T-cell (primary cell): ENCODE measurements around the gene GPR63. TPM values are rescaled to one million over a fixed set of nuclear protein-coding genes. Genes with fewer than 3 reads are reported as not detected.
A peak's percentile ranks its signal among the peaks of the same experiment; 100 is the strongest.

Experiments
- ATAC-seq, 4 experiments: fragments of 200-7000 bp in 3 of 4; fragments of 150-1000 bp in 1 of 4; cut with Tn5 transposase; replicated peaks in 1 of 4; 1 replicate in 3 of 4; 2 replicates in 1 of 4; pipeline ENCODE4 v1.10.0; 2021; ENCODE audit warnings: moderate library complexity in 3 of 4, mild to moderate bottlenecking in 2 of 4, moderate number of reproducible peaks in 1 of 4
- CTCF ChIA-PET, 2 donors: fragments of 300-600 bp; sonication (Branson Sonifier 250); formaldehyde crosslinking; loops; one replicate each; lab custom pipeline; 2022; ENCODE audit warnings: antibody characterized with exemption in 2 of 2; lab: Charles Lee
- POLR2A ChIA-PET, 2 donors: fragments of 300-600 bp; sonication (Branson Sonifier 250); formaldehyde crosslinking; loops; one replicate each; lab custom pipeline; 2022; ENCODE audit warnings: antibody characterized with exemption in 2 of 2; lab: Charles Lee
- DNase-seq, 35 experiments: peaks; one replicate each; pipeline versions ENCODE4 v3.0.0 to v3.0.0-alpha.2; 2013 to 2023
- H3K27ac ChIP-seq: one replicate; pipeline ENCODE4 v1.5.1; 2013; ENCODE audit warnings: low read length
- H3K27me3 ChIP-seq, 2 experiments: replicated peaks in 1 of 2; 1 replicate in 1 of 2; 2 replicates in 1 of 2; pipeline versions ENCODE4 v1.6.1 to v1.7.0; 2013; ENCODE audit warnings: low read length in 1 of 2, mixed read lengths in 1 of 2; ENCODE audit not compliant: control insufficient read depth in 2 of 2, insufficient read depth in 2 of 2; ENCODE audit errors: extremely low read depth in 1 of 2
- H3K36me3 ChIP-seq, 2 donors: 1 replicate in 1 of 2; 2 replicates in 1 of 2; pipeline versions ENCODE4 v1.6.1 to v1.7.0; 2013; ENCODE audit warnings: low read length in 1 of 2; ENCODE audit not compliant: control insufficient read depth in 2 of 2, insufficient read depth in 1 of 2; ENCODE audit errors: extremely low read depth in 1 of 2
- H3K4me1 ChIP-seq, 2 experiments: 1 replicate in 1 of 2; 2 replicates in 1 of 2; pipeline versions ENCODE4 v1.6.1 to v1.7.0; 2013; ENCODE audit warnings: low read length in 2 of 2, mixed read lengths in 1 of 2; ENCODE audit not compliant: insufficient read depth in 2 of 2, control insufficient read depth in 1 of 2; ENCODE audit errors: extremely low read depth in 1 of 2
- H3K4me3 ChIP-seq, 2 donors: 1 replicate in 1 of 2; 2 replicates in 1 of 2; pipeline versions ENCODE4 v1.5.1 to v1.7.0; 2013; ENCODE audit warnings: mild to moderate bottlenecking in 2 of 2, low read length in 1 of 2, moderate library complexity in 1 of 2; ENCODE audit not compliant: control insufficient read depth in 1 of 2; ENCODE audit errors: extremely low read depth in 1 of 2
- H3K9me3 ChIP-seq: 2 replicates; pipeline ENCODE4 v1.7.0; 2013
- H3K27ac Mint-ChIP-seq, 2 donors: one replicate each; pipeline ENCODE4 v1.8.0; 2020 to 2021; ENCODE audit warnings: mild to moderate bottlenecking in 2 of 2, mixed read lengths in 2 of 2
- H3K27me3 Mint-ChIP-seq, 2 donors: one replicate each; pipeline ENCODE4 v1.8.0; 2021 to 2022; ENCODE audit warnings: mixed read lengths in 2 of 2
- H3K36me3 Mint-ChIP-seq: one replicate; pipeline ENCODE4 v1.8.0; 2021; ENCODE audit warnings: mixed read lengths
- H3K4me1 Mint-ChIP-seq, 3 donors: one replicate each; pipeline ENCODE4 v1.8.0; 2020 to 2022; ENCODE audit warnings: mixed read lengths in 3 of 3, mild to moderate bottlenecking in 1 of 3
- H3K4me3 Mint-ChIP-seq, 3 donors: one replicate each; pipeline ENCODE4 v1.8.0; 2020 to 2022; ENCODE audit warnings: mild to moderate bottlenecking in 3 of 3, mixed read lengths in 3 of 3, moderate library complexity in 3 of 3
- H3K9me3 Mint-ChIP-seq, 3 donors: one replicate each; pipeline ENCODE4 v1.8.0; 2020 to 2022; ENCODE audit warnings: mixed read lengths in 3 of 3
- WGBS: methylation state at CpG from one replicate; pipeline ENCODE4 v1.1.5; 2013; ENCODE audit warnings: missing lambda C conversion rate; ENCODE audit not compliant: insufficient coverage; 5-methylcytosine and 5-hydroxymethylcytosine counted together
- total RNA-seq, 35 experiments: library from RNA in 6 of 35; stranded (reverse) in 6 of 35; fragments of 120-200 nt in 1 of 35; gene quantifications; one replicate each; pipeline versions ENCODE4 v1.2.1 to v1.2.4 and lab custom pipeline; 2013 to 2026

GPR63 gene
- total RNA-seq, 5 donors from 2014 or later (not counting 1 experiment from before 2014, with no cell fraction given), result 0.25 to 0.92 (median 0.67) TPM

DNA sequence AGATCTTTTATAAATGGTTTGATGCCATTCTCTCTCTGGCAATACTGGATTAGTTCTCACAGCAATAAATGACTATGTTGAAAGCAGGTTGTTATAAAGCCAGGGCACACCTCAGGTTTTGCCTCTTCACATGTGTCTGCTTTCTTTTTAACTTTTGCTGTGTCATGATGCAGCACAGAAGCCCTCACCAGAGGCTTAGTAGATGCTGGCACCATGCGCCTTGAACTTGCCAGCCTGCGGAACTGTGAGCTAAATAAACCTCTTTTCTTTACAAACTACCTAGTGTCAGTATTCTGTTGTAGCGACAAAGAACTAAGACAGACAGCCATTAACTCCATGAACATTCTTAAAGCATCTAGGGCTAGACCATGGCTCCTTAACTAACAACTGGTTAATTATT, 15.3 kb upstream of the GPR63 start:
- H3K27ac Mint-ChIP-seq, result no peak overlapping the region
- DNase-seq (no peak), ATAC-seq (no peak)
- H3K36me3 ChIP-seq, result no peaks in the 10 kb centered on the region
- no peak overlapping the region for H3K27ac ChIP-seq
- no peaks in the 10 kb centered on the region for H3K4me1 ChIP-seq
- peaks cover 0 to under 1% (median under 1%) of the 10 kb centered on the region in 3 donors for H3K9me3 Mint-ChIP-seq
- 100% methylated on average over 2 of the region's 3 CpGs for WGBS
- CTCF ChIA-PET, result no interaction called here
- no peaks in the 10 kb centered on the region for H3K36me3 Mint-ChIP-seq
- no peak overlapping the region for H3K4me3 Mint-ChIP-seq
- H3K9me3 ChIP-seq, result no peaks in the 10 kb centered on the region
- no peaks in the 10 kb centered on the region for H3K27me3 ChIP-seq
- POLR2A ChIA-PET, result no interaction called here
- no peaks in the 10 kb centered on the region for H3K4me1 Mint-ChIP-seq
- peaks cover 6% of the 10 kb centered on the region in 2 donors for H3K27me3 Mint-ChIP-seq
- H3K4me3 ChIP-seq, result no peak overlapping the region

DNA sequence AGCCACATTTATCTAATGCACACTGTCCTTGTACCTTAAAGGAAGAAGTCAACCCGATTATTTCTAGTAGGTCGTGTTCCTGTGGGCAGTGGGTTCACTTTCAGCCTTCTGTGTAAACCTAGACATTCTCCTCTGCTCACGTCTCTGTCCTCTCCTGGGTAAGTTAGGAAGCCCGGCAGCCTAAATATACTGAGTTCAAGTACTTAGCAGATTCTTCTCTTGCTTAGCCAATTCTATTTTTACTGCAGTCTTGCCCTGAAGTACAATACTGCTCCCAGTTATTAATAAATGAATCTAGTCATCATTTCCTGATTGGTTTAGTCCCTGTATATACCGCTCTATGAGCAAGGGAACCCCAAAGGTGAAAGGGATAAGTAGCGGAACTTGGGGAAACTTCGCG, 14.6 kb upstream of the GPR63 start:
- H3K4me3 ChIP-seq, result no peak overlapping the region
- Mint-ChIP-seq H3K36me3 (no peaks in the 10 kb centered on the region), H3K27ac (no peak overlapping the region), H3K4me1 (no peaks in the 10 kb centered on the region), H3K9me3 (peaks cover 4 to 8% (median 7%) of the 10 kb centered on the region in 3 donors), H3K27me3 (peaks cover 3 to 5% of the 10 kb centered on the region in 2 donors), H3K4me3 (no peak overlapping the region)
- H3K9me3 ChIP-seq, result no peaks in the 10 kb centered on the region
- H3K36me3 ChIP-seq, result no peaks in the 10 kb centered on the region
- no peak for DNase-seq
- H3K4me1 ChIP-seq, result no peaks in the 10 kb centered on the region
- no peak for ATAC-seq
- CTCF ChIA-PET, result no interaction called here
- 92% methylated on average over 4 of the region's 8 CpGs for WGBS
- POLR2A ChIA-PET, result no interaction called here
- H3K27ac ChIP-seq, result no peak overlapping the region
- H3K27me3 ChIP-seq, result no peaks in the 10 kb centered on the region

DNA sequence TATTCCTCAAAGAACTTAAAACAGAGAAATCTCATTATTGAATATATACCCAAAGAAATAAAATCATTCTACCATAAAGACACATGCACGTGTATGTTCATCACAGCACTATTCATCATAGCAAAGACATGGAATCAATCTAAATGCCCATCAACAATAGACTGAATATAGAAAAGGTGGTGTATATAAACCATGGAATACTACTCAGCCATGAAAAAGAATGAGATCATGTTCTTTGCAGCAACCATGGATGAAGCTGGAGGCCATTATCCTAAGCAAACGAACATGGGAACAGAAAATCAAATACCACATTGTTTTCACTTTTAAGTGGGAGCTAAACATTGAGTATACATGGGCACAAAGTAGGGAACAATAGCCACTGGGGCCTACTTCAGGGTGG, 12.3 kb upstream of the GPR63 start:
- Mint-ChIP-seq H3K4me3 (no peak overlapping the region), H3K9me3 (peaks cover 8 to 21% (median 21%) of the 10 kb centered on the region in 3 donors), H3K4me1 (no peaks in the 10 kb centered on the region), H3K36me3 (peaks cover 3% of the 10 kb centered on the region), H3K27me3 (peaks cover 8 to 14% of the 10 kb centered on the region in 2 donors), H3K27ac (no peak overlapping the region)
- no peaks in the 10 kb centered on the region for H3K36me3 ChIP-seq
- H3K4me3 ChIP-seq, result no peak overlapping the region
- no peak overlapping the region for H3K27ac ChIP-seq
- no CpG with 5 or more reads among the region's 2 CpGs for WGBS
- ChIA-PET CTCF (interaction anchor here in 1 of 2 donors (0.5 to 0.7 kb wide), 2 partner anchors 14 to 21 kb away, joined by 3 to 6 read pairs; no protein-coding TSS in a partner anchor), POLR2A (interaction anchor here (0.6 kb wide), 4 partner anchors 55 to 525 kb away, joined by 3 read pairs; no protein-coding TSS in a partner anchor)
- H3K9me3 ChIP-seq, result no peaks in the 10 kb centered on the region
- H3K27me3 ChIP-seq, result no peaks in the 10 kb centered on the region
- no peak for DNase-seq
- no peak for ATAC-seq
- no peaks in the 10 kb centered on the region for H3K4me1 ChIP-seq

DNA sequence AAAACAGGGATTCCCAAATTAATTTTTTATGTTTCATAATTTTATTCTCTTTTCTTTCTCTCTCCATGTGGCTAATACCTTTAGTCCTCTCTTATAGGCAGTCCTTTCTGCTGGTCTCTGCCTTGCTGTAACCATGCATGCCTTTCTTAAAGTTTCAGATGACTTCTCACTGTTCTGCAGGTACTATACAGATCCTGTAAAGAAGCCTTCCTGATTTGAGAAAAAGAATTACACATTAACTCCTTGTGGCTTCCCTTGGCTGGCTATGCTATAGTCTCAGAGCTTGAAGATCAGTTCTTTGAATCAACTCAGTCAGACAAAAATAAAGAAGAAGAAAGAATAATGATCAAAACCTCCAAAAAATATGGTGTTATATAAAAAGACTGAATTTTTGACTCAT, 7.3 kb upstream of the GPR63 start:
- POLR2A ChIA-PET, result no interaction called here
- Histone ChIP-seq H3K27me3 (peaks cover 0 to 4% of the 10 kb centered on the region in 2 experiments), H3K9me3 (no peaks in the 10 kb centered on the region), H3K4me3 (no peak overlapping the region), H3K4me1 (no peaks in the 10 kb centered on the region), H3K27ac (no peak overlapping the region), H3K36me3 (no peaks in the 10 kb centered on the region)
- H3K9me3 Mint-ChIP-seq, result peaks cover 11 to 25% (median 24%) of the 10 kb centered on the region in 3 donors
- no peak overlapping the region for H3K27ac Mint-ChIP-seq
- CTCF ChIA-PET, result no interaction called here
- H3K4me1 Mint-ChIP-seq, result no peaks in the 10 kb centered on the region
- H3K4me3 Mint-ChIP-seq, result no peak overlapping the region
- no peak for ATAC-seq
- DNase-seq, result no peak
- H3K36me3 Mint-ChIP-seq, result peaks cover 4% of the 10 kb centered on the region
- peaks cover 17 to 24% of the 10 kb centered on the region in 2 donors for H3K27me3 Mint-ChIP-seq

DNA sequence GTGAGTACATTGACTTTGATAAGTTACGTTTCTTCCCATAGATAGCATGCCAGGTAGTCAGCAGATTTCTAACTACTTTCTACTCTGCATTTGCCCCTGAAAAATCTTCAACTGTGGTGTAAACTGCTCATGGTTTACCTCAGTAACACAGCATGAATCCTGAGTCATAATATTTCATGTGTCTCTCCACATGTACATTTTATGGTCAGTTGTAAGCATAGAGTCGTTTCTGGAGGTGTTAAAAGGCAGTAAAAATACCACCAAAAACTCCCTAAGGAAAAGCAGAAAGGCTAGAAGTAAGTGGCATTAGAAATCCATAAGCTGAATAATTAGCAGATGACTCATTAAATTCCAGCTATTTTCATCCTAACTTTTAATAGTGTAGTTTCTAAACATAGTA, 4.1 kb upstream of the GPR63 start:
- Mint-ChIP-seq H3K27ac (no peak overlapping the region), H3K4me1 (peaks cover 11 to 14% (median 13%) of the 10 kb centered on the region in 3 donors), H3K4me3 (no peak overlapping the region), H3K36me3 (peaks cover 4% of the 10 kb centered on the region), H3K27me3 (peaks cover 25 to 35% of the 10 kb centered on the region in 2 donors), H3K9me3 (peaks cover 6 to 13% (median 13%) of the 10 kb centered on the region in 3 donors)
- no peak overlapping the region for H3K27ac ChIP-seq
- ChIA-PET CTCF (no interaction called here), POLR2A (interaction anchor here in 1 of 2 donors (0.6 kb wide), 1 partner anchor 232 kb away, joined by 11 read pairs; no protein-coding TSS in a partner anchor)
- peaks cover 2 to 17% of the 10 kb centered on the region in 2 experiments for H3K4me1 ChIP-seq
- ATAC-seq, result no peak
- H3K4me3 ChIP-seq, result no peak overlapping the region
- H3K9me3 ChIP-seq, result no peaks in the 10 kb centered on the region
- H3K27me3 ChIP-seq, result peaks cover 2 to 23% of the 10 kb centered on the region in 2 experiments
- no peak for DNase-seq
- WGBS, result 80% methylated on average over 1 of the region's 2 CpGs
- no peaks in the 10 kb centered on the region for H3K36me3 ChIP-seq

DNA sequence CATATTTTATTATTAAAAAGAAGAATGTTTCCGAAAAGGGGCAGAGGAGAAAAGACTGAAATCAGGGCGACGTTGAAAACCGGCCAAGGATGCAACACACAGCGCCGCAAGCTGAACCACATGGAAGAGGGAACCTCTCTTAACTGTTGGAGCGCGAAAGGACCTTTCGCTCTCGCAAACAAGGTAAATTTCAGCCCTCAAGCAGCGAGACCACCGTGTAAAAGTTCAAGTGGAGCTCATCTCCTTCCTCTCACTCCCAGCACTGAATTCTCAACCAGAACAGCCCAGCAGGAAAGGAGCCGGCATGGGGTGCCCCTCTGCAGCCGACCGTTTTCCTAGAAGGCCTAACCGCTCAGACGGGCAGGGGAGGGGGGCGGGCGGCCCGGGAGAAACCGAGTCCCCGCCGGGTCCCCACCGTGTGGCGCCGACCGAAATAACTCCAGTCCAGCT, 621 bp downstream of the GPR63 start:
- Histone ChIP-seq H3K36me3 (no peaks in the 10 kb centered on the region), H3K27me3 (peaks cover 2 to 19% of the 10 kb centered on the region in 2 experiments), H3K4me1 (peaks cover 2 to 17% of the 10 kb centered on the region in 2 experiments), H3K9me3 (no peaks in the 10 kb centered on the region), H3K4me3 (peak overlapping the region; percentile 71 to 95), H3K27ac (no peak overlapping the region)
- DNase-seq, result peak in 1 of 35 experiments; percentile 12
- ChIA-PET POLR2A (interaction anchor here in 1 of 2 donors (0.6 kb wide), 2 partner anchors 42 to 1265 kb away, joined by 3 to 8 read pairs; no protein-coding TSS in a partner anchor), CTCF (interaction anchor here (0.6 to 1.0 kb wide), 2 partner anchors 93 to 219 kb away, joined by 3 to 6 read pairs; no protein-coding TSS in a partner anchor)
- Mint-ChIP-seq H3K4me3 (peak overlapping the region; percentile 83 to 91 (median 84)), H3K27me3 (peaks cover 28 to 35% of the 10 kb centered on the region in 2 donors), H3K4me1 (peaks cover 18 to 20% (median 18%) of the 10 kb centered on the region in 3 donors), H3K9me3 (no peaks in the 10 kb centered on the region), H3K36me3 (no peaks in the 10 kb centered on the region), H3K27ac (peak overlapping the region in 1 of 2 donors; percentile 16)
- 5% methylated on average over 8 of the region's 27 CpGs for WGBS
- ATAC-seq, result peak; percentile 20 to 31 (median 24)
